SK-N-MC (cell line): ENCODE results near the gene MCF2L.

Experiments
- EZH2 ChIP-seq: fragments of 200-600 bp; sonication (generic); IDR thresholded peaks from one replicate; pipeline ENCODE4 v1.6.1; 2017; ENCODE audit warnings: antibody characterized with exemption
- FOXP2 ChIP-seq: optimal IDR thresholded peaks from 2 replicates; pipeline ENCODE3; 2011; ENCODE audit warnings: mild to moderate bottlenecking, moderate library complexity; ENCODE audit not compliant: insufficient read depth; ENCODE audit errors: extremely low read length, control extremely low read depth
- POLR2AphosphoS5 ChIP-seq: IDR thresholded peaks from 2 replicates; pipeline ENCODE4 v1.6.1; 2012; ENCODE audit warnings: mild to moderate bottlenecking, low read depth, low read length, borderline replicate concordance

DNA sequence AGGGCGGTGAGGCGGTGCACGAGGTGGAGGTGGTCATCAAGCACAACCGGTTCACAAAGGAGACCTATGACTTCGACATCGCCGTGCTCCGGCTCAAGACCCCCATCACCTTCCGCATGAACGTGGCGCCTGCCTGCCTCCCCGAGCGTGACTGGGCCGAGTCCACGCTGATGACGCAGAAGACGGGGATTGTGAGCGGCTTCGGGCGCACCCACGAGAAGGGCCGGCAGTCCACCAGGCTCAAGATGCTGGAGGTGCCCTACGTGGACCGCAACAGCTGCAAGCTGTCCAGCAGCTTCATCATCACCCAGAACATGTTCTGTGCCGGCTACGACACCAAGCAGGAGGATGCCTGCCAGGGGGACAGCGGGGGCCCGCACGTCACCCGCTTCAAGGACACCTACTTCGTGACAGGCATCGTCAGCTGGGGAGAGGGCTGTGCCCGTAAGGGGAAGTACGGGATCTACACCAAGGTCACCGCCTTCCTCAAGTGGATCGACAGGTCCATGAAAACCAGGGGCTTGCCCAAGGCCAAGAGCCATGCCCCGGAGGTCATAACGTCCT, 180.0 kb downstream of the MCF2L start:
- no peak for TF ChIP-seq EZH2
- no peak for TF ChIP-seq POLR2AphosphoS5
- no peak for TF ChIP-seq FOXP2
